ENCODE results near the gene DGKD.

DNA sequence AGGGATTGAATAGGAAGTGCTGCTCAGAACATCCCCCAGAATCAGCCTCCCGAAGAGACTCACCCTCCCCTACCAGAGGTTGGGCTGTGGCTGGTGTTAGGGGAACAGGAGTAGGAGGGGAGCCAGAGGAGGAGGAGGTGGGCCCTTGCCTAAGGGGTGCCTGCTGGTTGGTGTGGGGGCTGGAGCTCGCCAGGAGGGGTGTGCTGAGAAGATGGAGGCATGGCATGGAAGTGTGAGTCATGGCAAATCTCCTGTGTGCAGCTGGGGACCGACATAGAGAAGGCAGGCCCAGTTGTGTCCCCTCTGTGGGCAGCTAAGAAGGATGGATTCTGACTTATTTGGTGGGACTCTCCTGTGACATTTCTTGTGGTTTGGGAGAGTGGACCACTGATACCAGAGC is 73.7 kb downstream of the DGKD start:
- TF ChIP-seq, protein P1, sequence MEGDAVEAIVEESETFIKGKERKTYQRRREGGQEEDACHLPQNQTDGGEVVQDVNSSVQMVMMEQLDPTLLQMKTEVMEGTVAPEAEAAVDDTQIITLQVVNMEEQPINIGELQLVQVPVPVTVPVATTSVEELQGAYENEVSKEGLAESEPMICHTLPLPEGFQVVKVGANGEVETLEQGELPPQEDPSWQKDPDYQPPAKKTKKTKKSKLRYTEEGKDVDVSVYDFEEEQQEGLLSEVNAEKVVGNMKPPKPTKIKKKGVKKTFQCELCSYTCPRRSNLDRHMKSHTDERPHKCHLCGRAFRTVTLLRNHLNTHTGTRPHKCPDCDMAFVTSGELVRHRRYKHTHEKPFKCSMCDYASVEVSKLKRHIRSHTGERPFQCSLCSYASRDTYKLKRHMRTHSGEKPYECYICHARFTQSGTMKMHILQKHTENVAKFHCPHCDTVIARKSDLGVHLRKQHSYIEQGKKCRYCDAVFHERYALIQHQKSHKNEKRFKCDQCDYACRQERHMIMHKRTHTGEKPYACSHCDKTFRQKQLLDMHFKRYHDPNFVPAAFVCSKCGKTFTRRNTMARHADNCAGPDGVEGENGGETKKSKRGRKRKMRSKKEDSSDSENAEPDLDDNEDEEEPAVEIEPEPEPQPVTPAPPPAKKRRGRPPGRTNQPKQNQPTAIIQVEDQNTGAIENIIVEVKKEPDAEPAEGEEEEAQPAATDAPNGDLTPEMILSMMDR (IDR thresholded peaks at IDR 0.05 in 2 of 3, conservative IDR thresholded peaks at IDR 0.05 in 1 of 3; ENCODE audit: borderline replicate concordance in 1 of 3, insufficient read depth in 1 of 3, low read depth in 2 of 3, low read length in 2 of 3), result no peak
- no peak for TF ChIP-seq EZH2 (IDR thresholded peaks at IDR 0.05)
- no peak for TF ChIP-seq FOSL1 (IDR thresholded peaks at IDR 0.05; ENCODE audit: low read depth)
- TF ChIP-seq, protein P2, sequence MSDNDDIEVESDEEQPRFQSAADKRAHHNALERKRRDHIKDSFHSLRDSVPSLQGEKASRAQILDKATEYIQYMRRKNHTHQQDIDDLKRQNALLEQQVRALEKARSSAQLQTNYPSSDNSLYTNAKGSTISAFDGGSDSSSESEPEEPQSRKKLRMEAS (IDR thresholded peaks at IDR 0.05), result no peak
- no peak for TF ChIP-seq RAD21 (IDR thresholded peaks at IDR 0.05; ENCODE audit: low read depth)
